BE2C (cell line): ENCODE results near the gene CSRNP3.

Source experiments
- DNase-seq: peaks from one replicate; pipeline ENCODE4 v3.0.0-alpha.2; 2020
- H3K27me3 ChIP-seq: fragments of 250-450 bp; sonication (Bioruptor Pico); 2 replicates; pipeline ENCODE4 v1.5.1; 2020; ENCODE audit warnings: mild to moderate bottlenecking
- H3K36me3 ChIP-seq: fragments of 250-450 bp; sonication (Bioruptor Pico); 2 replicates; pipeline ENCODE4 v1.5.1; 2020; ENCODE audit warnings: mild to moderate bottlenecking
- H3K4me1 ChIP-seq: fragments of 250-450 bp; sonication (Bioruptor Pico); 2 replicates; pipeline ENCODE4 v1.5.1; 2020
- H3K4me3 ChIP-seq: 2 replicates; pipeline ENCODE4 v1.5.1; 2011; ENCODE audit warnings: low read depth, low read length
- H3K9me3 ChIP-seq: fragments of 250-450 bp; sonication (Bioruptor Pico); 2 replicates; pipeline ENCODE4 v1.5.1; 2020
- CTCF ChIP-seq: IDR thresholded peaks from 2 replicates; pipeline ENCODE4 v1.5.1; 2012; ENCODE audit warnings: mild to moderate bottlenecking, low read depth, low read length

Gene CSRNP3

GRCh38 chr2:165596788-165597187, 127.3 kb downstream of the CSRNP3 start:
- TF ChIP-seq CTCF, result no peak
- DNase-seq, result no peak
- Histone ChIP-seq H3K9me3 (no peaks in the 10 kb centered on the region), H3K4me3 (no peak overlapping the region), H3K4me1 (peaks cover 3% of the 10 kb centered on the region; the same call in 1 of the 2 replicates), H3K36me3 (peaks cover 3% of the 10 kb centered on the region; the same call in 1 of the 2 replicates), H3K27me3 (no peaks in the 10 kb centered on the region)

- TF ChIP-seq CTCF, result no peak
- DNase-seq, result no peak
Measured at GRCh38 chr2:165601065-165601830, 131.8 kb downstream of the CSRNP3 start.

GRCh38 chr2:165601928-165602521, 132.5 kb downstream of the CSRNP3 start:
- no peak for DNase-seq
- TF ChIP-seq CTCF, result no peak
- Histone ChIP-seq H3K4me3 (no peak overlapping the region), H3K9me3 (no peaks in the 10 kb centered on the region), H3K4me1 (peaks cover 8% of the 10 kb centered on the region; the same call in 1 of the 2 replicates), H3K36me3 (no peaks in the 10 kb centered on the region), H3K27me3 (no peaks in the 10 kb centered on the region)

More at GRCh38 chr2:165601065-165601830, 131.8 kb downstream of the CSRNP3 start:
- Histone ChIP-seq H3K36me3 (0 out of 2 replicates have a peak, but pooled peaks cover 3% of the 10 kb centered on the region), H3K9me3 (no peaks in the 10 kb centered on the region), H3K4me1 (peaks cover 8% of the 10 kb centered on the region; the same call in 1 of the 2 replicates), H3K4me3 (no peak overlapping the region), H3K27me3 (no peaks in the 10 kb centered on the region)

- TF ChIP-seq CTCF, result no peak
- Histone ChIP-seq H3K36me3 (no peaks in the 10 kb centered on the region), H3K27me3 (no peaks in the 10 kb centered on the region), H3K4me3 (no peak overlapping the region), H3K4me1 (no peaks in the 10 kb centered on the region), H3K9me3 (no peaks in the 10 kb centered on the region)
- DNase-seq, result no peak
Measured at GRCh38 chr2:165609672-165610071, 140.2 kb downstream of the CSRNP3 start.

- no peak for DNase-seq
- Histone ChIP-seq H3K4me1 (no peaks in the 10 kb centered on the region), H3K36me3 (no peaks in the 10 kb centered on the region), H3K9me3 (no peaks in the 10 kb centered on the region), H3K4me3 (no peak overlapping the region), H3K27me3 (no peaks in the 10 kb centered on the region)
- no peak for TF ChIP-seq CTCF
Measured at GRCh38 chr2:165610591-165611029, 141.1 kb downstream of the CSRNP3 start.
